Right cardiac atrium (tissue), 5 donors: ENCODE results near the gene UBALD2. TPM values are rescaled to one million over a fixed set of nuclear protein-coding genes. Genes with fewer than 3 reads are reported as not detected.
"Not testable (repeated sequence)": the region's sequence is repeated elsewhere in the genome, so short reads cannot be mapped to it uniquely, and the experiment has no call there.

Experiments
- ATAC-seq, 2 donors: fragments of 200-7000 bp; cut with Tn5 transposase; one replicate each; pipeline versions ENCODE4 v1.8.0 to v1.9.1; 2020; ENCODE audit warnings: moderate library complexity in 2 of 2, mild to moderate bottlenecking in 1 of 2
- DNase-seq, 3 donors: peaks; one replicate each; pipeline ENCODE4 v3.0.0-alpha.2; 2020
- H3K27ac ChIP-seq: one replicate; pipeline ENCODE4 v1.5.1; 2013; ENCODE audit warnings: mild to moderate bottlenecking, low read length, control low read depth, moderate library complexity
- H3K27me3 ChIP-seq: one replicate; pipeline ENCODE4 v1.6.1; 2013; ENCODE audit not compliant: control insufficient read depth, insufficient read depth
- H3K4me1 ChIP-seq: one replicate; pipeline ENCODE4 v1.6.1; 2013; ENCODE audit warnings: low read length; ENCODE audit not compliant: control insufficient read depth, insufficient read depth
- H3K4me3 ChIP-seq: one replicate; pipeline ENCODE4 v1.5.1; 2013; ENCODE audit warnings: low read length, control low read depth
- H3K9me3 ChIP-seq: one replicate; pipeline ENCODE4 v1.6.1; 2013; ENCODE audit warnings: low read length; ENCODE audit not compliant: control insufficient read depth
- WGBS: extraction: QIAGEN DNeasy Blood & Tissue Kit; methylation state at CpG from one replicate; pipeline ENCODE4 v1.1.7; 2013; 5-methylcytosine and 5-hydroxymethylcytosine counted together
- intact Hi-C, 4 donors: fragments of 100-400 bp; cut with DNase I; formaldehyde crosslinking; loops; one replicate each; pipeline versions ENCODE4 v1.11.0 to v1.14.0; 2022 to 2023
- polyA plus RNA-seq: library from polyadenylated mRNA; stranded (reverse); fragments of 200-250 nt; gene quantifications from one replicate; pipeline ENCODE4 v1.2.3, GENCODE V29; 2013
- total RNA-seq, 4 donors: library from RNA; stranded (reverse); fragmentation: NEBNext Ultra II Directional; extraction: Animal tissue kit (Norgen Biotek cat#: 25700); gene quantifications; one replicate each; pipeline ENCODE4 v1.2.1, GENCODE V29; 2021
- donor health status: healthy with polysubstance abuse.
- donor health status: DM: no; HTN: yes; CAD: no.
- donor health status: DM: no; HTN: no; CAD: no.
- donor health status: DM: no; HTN: yes; CAD: no; lungs with severe emphysema.
- donor health status: DM: yes; HTN: yes; CAD: no.

UBALD2 gene
- total and polyA plus RNA-seq, 5 donors, result 19.5 to 28.9 (median 20.6) TPM

DNA sequence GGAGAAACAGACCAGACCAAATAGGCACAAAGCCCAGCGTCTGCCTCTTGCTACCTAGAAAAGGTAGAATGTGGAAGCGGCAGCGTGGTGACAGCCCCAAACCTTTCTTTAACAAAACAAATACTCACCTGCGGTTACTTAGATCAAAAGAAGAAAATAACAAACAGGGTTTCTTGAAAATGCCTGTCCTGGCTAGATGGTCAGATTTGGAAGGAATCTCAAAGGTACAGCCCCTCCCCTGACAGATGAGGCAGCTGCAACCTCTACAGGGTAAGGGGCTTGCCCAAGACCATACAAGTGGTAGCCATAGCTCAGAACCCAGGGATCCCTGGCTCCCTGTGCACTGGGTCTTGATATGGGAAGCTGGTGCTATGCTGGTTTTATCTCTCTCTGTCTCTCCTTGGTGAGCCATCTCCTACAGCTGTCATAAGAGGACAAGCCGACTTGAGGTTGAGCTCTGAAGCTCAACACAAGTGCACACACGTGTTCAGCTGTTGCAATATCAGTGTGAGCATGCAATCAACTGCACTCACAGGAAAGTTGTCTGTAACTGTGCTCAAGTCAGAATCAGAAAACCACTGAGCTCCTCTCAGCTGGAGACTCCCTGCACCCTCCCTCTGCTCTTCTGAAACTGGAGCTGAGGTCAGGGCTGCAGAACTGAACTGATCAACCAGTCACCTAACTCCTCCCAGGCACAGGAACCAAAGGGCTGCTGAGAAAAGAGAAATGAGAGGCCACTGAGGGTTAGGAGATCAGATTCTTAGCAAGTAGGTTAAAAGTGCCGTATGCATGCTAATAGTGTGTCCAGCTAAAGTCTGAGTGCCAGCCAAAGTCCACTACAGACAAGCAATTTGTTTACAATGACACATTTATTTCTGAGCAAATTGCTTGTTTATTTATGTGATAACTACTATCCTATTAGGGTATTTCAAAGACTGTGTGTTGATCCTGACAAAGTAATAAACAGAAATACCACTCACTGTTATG is 18.8 kb upstream of the UBALD2 start:
- H3K27ac ChIP-seq, result no peak overlapping the region
- intact Hi-C loops, result no loop called here
- no peaks in the 10 kb centered on the region for H3K4me1 ChIP-seq

DNA sequence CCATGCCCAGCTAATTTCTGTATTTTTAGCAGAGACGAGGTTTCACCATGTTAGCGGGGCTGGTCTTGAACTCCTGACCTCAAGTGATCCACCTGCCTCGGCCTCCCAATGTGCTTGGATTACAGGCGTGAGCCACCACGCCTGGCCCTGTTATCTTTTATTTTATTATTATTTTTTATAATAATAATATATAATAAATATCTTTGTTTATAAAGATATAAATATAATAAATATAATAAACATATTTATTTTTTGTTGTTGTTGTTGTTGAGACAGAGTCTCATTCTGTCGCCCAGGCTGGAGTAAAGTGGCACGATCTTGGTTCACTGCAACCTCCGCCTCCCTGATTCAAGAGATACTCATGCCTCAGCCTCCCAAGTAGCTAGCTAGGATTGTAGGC is 17.8 kb upstream of the UBALD2 start:
- intact Hi-C loops, result no loop called here
- ATAC-seq (no peak), DNase-seq (no peak)
- no peaks in the 10 kb centered on the region for H3K9me3 ChIP-seq
- H3K27me3 ChIP-seq, result no peaks in the 10 kb centered on the region
- WGBS, result 92% methylated on average over 8 of the region's 8 CpGs
- H3K27ac ChIP-seq, result no peak overlapping the region
- H3K4me3 ChIP-seq, result no peak overlapping the region
- H3K4me1 ChIP-seq, result no peaks in the 10 kb centered on the region

More for the DNA sequence above, 18.8 kb upstream of the UBALD2 start:
- no peaks in the 10 kb centered on the region for H3K27me3 ChIP-seq
- no peaks in the 10 kb centered on the region for H3K9me3 ChIP-seq
- DNase-seq (no peak), ATAC-seq (no peak)
- no peak overlapping the region for H3K4me3 ChIP-seq
- 71% methylated on average over 7 of the region's 7 CpGs for WGBS

DNA sequence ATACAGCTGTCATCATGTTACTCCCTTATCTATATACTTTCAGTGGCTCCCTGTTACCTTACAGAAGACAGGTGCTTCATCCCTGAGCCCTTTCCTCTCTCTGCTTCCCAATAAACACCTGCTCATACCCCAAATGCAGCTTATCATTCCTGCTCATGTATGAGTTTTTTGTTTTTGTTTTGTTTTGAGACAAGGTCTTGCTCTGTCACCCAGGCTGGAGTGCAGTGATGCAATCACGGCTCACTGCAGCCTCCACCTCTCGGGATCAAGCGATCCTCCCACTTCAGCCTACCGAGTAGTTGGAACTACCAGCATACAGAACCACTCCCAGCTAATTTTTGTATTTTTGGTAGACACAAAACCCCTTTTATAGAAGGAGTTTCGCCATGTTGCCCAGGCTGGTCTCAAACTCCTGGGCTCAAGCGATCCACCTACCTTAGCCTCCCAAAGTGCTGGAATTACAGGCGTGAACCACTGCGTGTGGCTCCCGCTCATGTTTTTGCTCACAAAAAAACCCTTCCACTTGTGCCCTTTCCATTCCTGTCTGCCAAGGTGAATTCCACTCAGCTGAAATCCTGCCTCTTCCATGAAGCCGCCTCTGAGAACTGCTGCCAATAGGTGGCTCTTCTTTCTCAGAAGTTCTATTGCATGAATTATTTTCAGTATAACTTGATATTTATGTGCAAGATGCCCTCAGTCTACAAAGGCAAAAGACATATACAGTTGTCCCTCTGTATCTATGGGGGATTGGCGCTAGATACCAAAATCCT is 16.9 kb upstream of the UBALD2 start:
- intact Hi-C loops, result no loop called here
- DNase-seq, result no peak
- 77% methylated on average over 11 of the region's 11 CpGs for WGBS
- no peaks in the 10 kb centered on the region for H3K9me3 ChIP-seq
- H3K27me3 ChIP-seq, result no peaks in the 10 kb centered on the region
- no peak overlapping the region for H3K4me3 ChIP-seq
- no peak for ATAC-seq
- no peak overlapping the region for H3K27ac ChIP-seq
- no peaks in the 10 kb centered on the region for H3K4me1 ChIP-seq

DNA sequence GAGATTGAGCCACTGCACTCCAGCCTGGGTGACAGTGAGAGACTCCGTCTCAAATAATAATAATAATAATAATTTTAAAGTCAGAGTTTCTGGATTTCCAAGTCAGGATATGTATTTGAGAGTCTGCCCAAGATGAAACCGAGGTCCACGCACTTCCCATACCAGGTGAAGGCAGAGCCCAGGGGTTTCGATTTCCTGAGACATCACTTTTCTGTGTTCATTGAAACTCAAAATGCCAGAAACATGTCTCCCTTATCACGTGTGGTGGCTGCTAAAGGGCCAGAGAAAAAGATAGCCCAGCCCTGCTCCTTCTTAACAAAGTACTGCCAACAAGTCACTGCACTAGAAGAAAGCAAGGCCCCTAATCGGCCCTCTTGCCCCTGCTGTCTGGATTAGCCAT is 15.0 kb upstream of the UBALD2 start:
- no peak overlapping the region for H3K27ac ChIP-seq
- H3K27me3 ChIP-seq, result no peaks in the 10 kb centered on the region
- no peak for ATAC-seq
- H3K4me1 ChIP-seq, result no peaks in the 10 kb centered on the region
- 81% methylated on average over 6 of the region's 6 CpGs for WGBS
- no peaks in the 10 kb centered on the region for H3K9me3 ChIP-seq
- intact Hi-C loops, result no loop called here
- DNase-seq, result no peak
- no peak overlapping the region for H3K4me3 ChIP-seq

DNA sequence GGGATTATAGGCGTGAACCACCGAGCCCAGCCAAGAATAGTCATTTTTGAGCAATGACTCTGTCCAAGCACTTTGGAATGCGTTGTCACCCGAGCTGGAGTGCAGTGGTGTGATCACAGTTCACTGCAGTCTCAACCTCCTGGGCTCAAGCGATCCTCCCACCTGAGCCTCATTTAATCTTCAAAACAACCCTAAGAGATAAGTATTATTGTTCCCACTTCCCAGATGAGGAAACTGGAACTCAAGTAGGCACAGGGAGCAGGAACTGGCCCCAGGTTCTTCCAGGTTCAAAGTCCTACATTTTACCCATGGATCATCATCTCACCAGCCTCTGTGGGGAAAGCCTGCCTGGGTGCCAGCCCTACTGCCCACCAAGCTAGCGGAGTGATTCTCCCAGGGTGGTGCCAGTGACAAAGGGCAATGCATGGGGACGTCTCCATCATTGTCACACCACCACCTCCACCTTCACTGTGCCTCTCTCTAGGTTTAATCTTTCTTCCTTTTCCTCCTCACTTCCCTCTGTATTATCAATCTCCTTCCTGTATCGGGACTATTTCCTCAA is 13.6 kb upstream of the UBALD2 start:
- Histone ChIP-seq H3K4me3 (no peak overlapping the region), H3K27me3 (no peaks in the 10 kb centered on the region), H3K9me3 (no peaks in the 10 kb centered on the region), H3K4me1 (no peaks in the 10 kb centered on the region), H3K27ac (peak overlapping the region; percentile 28)
- 77% methylated on average over 8 of the region's 8 CpGs for WGBS
- DNase-seq (no peak), ATAC-seq (no peak)
- intact Hi-C loops, result no loop called here

DNA sequence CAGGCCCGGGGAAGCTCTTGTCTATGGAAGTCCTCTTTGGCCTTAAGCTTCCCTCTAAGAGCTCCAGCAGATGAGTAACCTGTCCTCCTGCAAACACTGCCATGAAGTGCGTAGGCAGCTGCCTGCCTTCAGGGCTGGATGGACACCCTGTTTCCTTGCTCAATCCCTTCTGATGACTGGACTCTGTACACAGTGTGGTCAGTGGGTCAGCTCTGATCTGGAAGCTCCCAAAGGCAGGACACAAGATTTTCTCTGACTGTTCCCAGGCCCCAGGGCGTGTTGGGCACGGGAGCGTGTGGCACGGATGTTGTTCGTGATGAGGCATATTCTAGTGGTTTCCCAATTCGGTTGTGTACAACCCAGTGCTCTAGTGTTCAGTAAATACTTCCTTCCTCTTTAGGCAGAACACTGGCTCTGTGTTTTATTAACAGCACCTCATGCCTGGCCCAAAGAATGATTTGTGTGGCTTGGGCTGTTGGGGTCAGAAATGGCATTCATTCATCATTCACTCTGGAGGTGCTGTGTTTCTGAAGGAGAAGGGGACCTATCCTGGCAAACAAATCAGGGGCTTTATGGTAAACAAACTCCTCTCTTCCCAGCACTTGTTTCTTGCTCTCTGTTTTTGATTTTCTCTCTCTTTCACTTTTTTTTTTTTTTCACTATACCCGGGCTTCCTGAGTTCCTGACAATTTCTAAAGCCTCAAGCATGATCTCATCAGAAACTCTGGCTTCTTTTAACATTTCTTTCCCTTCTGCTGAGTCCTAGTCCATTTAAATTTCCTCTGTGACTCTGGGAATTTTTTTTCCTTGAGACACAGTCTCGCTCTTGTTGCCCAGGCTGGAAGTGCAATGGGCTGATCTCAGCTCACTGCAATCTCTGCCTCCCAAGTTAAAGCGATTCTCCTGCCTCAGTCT is 12.9 kb upstream of the UBALD2 start:
- no peaks in the 10 kb centered on the region for H3K4me1 ChIP-seq
- H3K27me3 ChIP-seq, result no peaks in the 10 kb centered on the region
- peak overlapping the region; percentile 28 for H3K27ac ChIP-seq
- no peak overlapping the region for H3K4me3 ChIP-seq
- intact Hi-C loops, result no loop called here
- no peaks in the 10 kb centered on the region for H3K9me3 ChIP-seq
- 50% methylated on average over 11 of the region's 11 CpGs for WGBS
- ATAC-seq, result peak; percentile 78 to 85
- peak; percentile 59 to 71 (median 69) for DNase-seq

DNA sequence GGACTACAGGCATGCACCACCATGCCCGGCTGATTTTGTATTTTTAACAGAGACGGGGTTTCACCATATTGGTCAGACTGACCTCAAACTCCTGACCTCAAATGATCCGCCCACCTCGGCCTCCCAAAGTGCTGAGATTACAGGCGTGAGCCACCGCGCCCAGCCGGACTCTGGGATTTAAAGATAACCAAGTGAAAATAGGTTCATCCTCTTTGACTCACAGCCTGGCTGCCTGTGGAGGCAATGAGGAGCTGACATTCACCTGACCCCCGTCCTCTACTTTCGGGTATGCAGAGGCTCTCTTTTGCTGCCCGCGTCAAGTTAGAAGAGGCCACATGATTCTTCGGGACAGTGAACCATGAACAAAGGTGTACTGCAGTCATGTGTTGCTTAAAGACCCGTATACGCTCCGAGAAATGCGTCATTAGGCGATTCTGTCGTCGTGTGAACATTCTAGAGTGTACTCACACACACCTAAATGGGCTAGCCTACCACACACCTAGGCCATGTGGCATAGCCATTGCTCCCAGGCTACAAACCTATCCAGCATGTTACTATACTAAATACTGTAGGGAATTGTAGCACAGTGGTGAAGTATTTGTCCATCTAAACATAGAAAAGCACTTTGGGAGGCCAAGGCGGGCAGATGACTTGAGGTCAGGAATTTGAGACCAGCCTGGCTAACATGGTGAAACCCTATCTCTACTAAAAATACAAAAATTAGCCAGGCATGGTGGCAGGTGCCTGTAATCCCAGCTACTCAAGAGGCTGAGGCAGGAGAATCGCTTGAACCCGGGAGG is 12.0 kb upstream of the UBALD2 start:
- H3K27ac ChIP-seq, result peak overlapping the region; percentile 0
- H3K27me3 ChIP-seq, H3K9me3 ChIP-seq, intact Hi-C loops, DNase-seq, H3K4me3 ChIP-seq, ATAC-seq, H3K4me1 ChIP-seq: not testable (repeated sequence)
- WGBS, result 86% methylated on average over 23 of the region's 23 CpGs

DNA sequence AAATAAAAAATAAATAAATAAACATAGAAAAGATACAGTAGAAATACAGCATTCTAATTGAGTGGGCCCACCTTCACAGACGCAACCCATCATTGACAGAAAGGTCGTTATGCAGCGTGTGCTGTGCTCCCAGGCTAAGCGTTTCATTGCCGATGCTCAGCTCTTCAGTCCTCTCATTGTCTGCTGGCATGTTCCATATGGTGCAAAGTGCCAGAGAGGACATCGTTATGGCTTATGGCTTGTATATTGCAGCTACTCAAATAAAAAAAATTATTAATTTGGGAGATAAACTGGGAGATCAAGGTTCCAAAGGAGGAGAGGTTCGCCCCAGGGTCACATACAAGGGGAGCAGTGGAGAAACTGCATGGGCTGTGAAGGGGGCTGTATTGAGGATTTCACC is 11.3 kb upstream of the UBALD2 start:
- 91% methylated on average over 7 of the region's 7 CpGs for WGBS
- H3K27me3 ChIP-seq, result no peaks in the 10 kb centered on the region
- no peak for ATAC-seq
- H3K27ac ChIP-seq, result no peak overlapping the region
- H3K4me1 ChIP-seq, result no peaks in the 10 kb centered on the region
- intact Hi-C loops, result no loop called here
- DNase-seq, result no peak
- no peak overlapping the region for H3K4me3 ChIP-seq
- H3K9me3 ChIP-seq, result no peaks in the 10 kb centered on the region

DNA sequence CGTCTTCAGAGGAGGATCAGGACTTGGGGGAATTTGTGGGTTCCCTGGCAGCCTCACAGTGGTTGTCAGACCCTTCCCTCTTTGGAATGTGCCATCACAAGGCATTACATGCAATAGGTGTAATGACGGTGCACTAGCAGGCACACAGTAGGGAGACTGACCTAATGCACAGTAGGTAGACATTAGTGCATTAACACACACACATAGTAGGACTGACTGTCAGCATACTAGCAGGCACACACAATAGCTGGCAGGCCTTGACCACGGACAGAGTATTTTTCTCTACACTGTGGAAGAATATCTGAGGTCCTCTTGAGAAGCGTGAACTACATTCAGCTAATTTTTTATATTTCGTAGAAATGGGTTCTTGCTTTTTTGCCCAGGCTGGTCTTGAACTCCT is 10.9 kb upstream of the UBALD2 start:
- 89% methylated on average over 5 of the region's 5 CpGs for WGBS
- H3K27me3 ChIP-seq, result no peaks in the 10 kb centered on the region
- H3K4me3 ChIP-seq, result no peak overlapping the region
- ATAC-seq, result no peak
- H3K27ac ChIP-seq, result no peak overlapping the region
- no peaks in the 10 kb centered on the region for H3K9me3 ChIP-seq
- no peaks in the 10 kb centered on the region for H3K4me1 ChIP-seq
- intact Hi-C loops, result no loop called here
- no peak for DNase-seq
